GM12875 (cell line): ENCODE results near the gene SLC16A5.
"Not testable (repeated sequence)": the region's sequence is repeated elsewhere in the genome, so short reads cannot be mapped to it uniquely, and the experiment has no call there.

ENCODE experiments used
- H3K4me3 ChIP-seq: one replicate; pipeline ENCODE4 v1.5.1; 2011; ENCODE audit warnings: low read depth, low read length, control low read depth
- TF ChIP-seq, protein P1 (sequence below): IDR thresholded peaks from 2 replicates; pipeline ENCODE4 v1.5.1; 2011; ENCODE audit warnings: low read depth, mild to moderate bottlenecking, control low read depth, inconsistent platforms, low read length, moderate library complexity, borderline replicate concordance; ENCODE audit not compliant: insufficient read depth

The SLC16A5 gene

GRCh38 chr17:75064867-75065561, 22.7 kb upstream of the SLC16A5 start:
- no peak overlapping the region for H3K4me3 ChIP-seq
- TF ChIP-seq, protein P1, sequence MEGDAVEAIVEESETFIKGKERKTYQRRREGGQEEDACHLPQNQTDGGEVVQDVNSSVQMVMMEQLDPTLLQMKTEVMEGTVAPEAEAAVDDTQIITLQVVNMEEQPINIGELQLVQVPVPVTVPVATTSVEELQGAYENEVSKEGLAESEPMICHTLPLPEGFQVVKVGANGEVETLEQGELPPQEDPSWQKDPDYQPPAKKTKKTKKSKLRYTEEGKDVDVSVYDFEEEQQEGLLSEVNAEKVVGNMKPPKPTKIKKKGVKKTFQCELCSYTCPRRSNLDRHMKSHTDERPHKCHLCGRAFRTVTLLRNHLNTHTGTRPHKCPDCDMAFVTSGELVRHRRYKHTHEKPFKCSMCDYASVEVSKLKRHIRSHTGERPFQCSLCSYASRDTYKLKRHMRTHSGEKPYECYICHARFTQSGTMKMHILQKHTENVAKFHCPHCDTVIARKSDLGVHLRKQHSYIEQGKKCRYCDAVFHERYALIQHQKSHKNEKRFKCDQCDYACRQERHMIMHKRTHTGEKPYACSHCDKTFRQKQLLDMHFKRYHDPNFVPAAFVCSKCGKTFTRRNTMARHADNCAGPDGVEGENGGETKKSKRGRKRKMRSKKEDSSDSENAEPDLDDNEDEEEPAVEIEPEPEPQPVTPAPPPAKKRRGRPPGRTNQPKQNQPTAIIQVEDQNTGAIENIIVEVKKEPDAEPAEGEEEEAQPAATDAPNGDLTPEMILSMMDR = no peak

- H3K4me3 ChIP-seq = no peak overlapping the region
- TF ChIP-seq, protein P1 = no peak
These were observed 22.1 kb upstream of the SLC16A5 start for GRCh38 chr17:75065562-75066151.

DNA sequence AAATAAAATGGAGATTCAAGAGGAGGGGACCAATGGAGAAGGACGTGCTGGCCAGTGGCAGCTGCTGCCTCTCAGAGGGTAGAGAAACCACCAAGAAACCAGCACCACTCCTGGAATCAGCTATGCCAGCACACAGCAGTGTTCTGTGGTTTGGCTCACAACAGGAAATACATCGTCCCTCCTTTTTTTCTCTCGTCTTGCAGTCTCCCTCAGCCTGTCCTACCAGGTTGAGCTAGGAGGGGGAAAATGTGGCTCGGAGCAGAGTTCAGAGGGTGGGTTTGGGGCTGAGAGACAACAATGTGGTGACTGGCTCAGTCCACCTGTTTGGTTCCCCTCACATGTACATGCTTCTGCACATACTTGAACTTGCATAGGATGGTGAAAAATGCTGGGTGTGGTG, 19.9 kb upstream of the SLC16A5 start:
- H3K4me3 ChIP-seq = no peak overlapping the region
- TF ChIP-seq, protein P1 = no peak

DNA sequence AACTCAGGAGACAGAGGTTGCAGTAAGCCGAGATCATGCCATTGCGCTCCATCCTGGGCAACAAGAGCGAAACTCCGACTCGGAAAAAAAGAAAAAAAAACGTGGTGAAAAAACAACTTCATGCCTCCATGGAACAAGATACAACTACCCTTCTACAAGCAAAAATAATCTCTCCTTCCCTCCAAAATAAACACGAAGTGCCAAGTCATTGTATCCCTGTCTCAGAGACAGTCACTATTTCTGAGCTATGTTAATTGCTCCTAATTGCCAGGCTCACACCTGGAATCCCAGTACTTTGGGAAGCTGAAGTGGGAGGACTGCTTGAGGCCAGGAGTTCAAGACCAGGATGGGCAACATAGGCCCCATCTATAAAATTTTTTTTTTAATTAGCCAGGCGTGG, 19.0 kb upstream of the SLC16A5 start:
- H3K4me3 ChIP-seq = no peak overlapping the region
- TF ChIP-seq, protein P1 = no peak

GRCh38 chr17:75069783-75070182, 18.0 kb upstream of the SLC16A5 start:
- no peak overlapping the region for H3K4me3 ChIP-seq
- TF ChIP-seq, protein P1 = no peak

- H3K4me3 ChIP-seq = not testable (repeated sequence)
These were observed 16.1 kb upstream of the SLC16A5 start for GRCh38 chr17:75071478-75072271.

- H3K4me3 ChIP-seq = not testable (repeated sequence)
These were observed 14.8 kb upstream of the SLC16A5 start for GRCh38 chr17:75072909-75073308.

- TF ChIP-seq, protein P1 = no peak
These were observed 14.1 kb upstream of the SLC16A5 start for GRCh38 chr17:75073618-75074047.

More at GRCh38 chr17:75073618-75074047, 14.1 kb upstream of the SLC16A5 start:
- H3K4me3 ChIP-seq = no peak overlapping the region
